ENCODE data around the gene DOK6.

Gene DOK6

GRCh38 chr18:69759046-69759445 lies 358.4 kb downstream of the DOK6 start:
- peak; percentile 2 for DNase-seq (ENCODE audit: low read depth)
- H3K4me3 ChIP-seq (ENCODE audit: low read depth, low read length): no peak overlapping the region
- TF ChIP-seq, protein P1, sequence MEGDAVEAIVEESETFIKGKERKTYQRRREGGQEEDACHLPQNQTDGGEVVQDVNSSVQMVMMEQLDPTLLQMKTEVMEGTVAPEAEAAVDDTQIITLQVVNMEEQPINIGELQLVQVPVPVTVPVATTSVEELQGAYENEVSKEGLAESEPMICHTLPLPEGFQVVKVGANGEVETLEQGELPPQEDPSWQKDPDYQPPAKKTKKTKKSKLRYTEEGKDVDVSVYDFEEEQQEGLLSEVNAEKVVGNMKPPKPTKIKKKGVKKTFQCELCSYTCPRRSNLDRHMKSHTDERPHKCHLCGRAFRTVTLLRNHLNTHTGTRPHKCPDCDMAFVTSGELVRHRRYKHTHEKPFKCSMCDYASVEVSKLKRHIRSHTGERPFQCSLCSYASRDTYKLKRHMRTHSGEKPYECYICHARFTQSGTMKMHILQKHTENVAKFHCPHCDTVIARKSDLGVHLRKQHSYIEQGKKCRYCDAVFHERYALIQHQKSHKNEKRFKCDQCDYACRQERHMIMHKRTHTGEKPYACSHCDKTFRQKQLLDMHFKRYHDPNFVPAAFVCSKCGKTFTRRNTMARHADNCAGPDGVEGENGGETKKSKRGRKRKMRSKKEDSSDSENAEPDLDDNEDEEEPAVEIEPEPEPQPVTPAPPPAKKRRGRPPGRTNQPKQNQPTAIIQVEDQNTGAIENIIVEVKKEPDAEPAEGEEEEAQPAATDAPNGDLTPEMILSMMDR (IDR thresholded peaks at IDR 0.05; ENCODE audit: low read depth, low read length, missing control alignments): no peak
- in situ Hi-C loops (cut with HindIII; ENCODE audit: low sequenced_read_pairs): no loop called here

GRCh38 chr18:69763002-69763401 lies 362.3 kb downstream of the DOK6 start:
- DNase-seq (ENCODE audit: low read depth): no peak
- in situ Hi-C loops (cut with HindIII; ENCODE audit: low sequenced_read_pairs): no loop called here
- H3K4me3 ChIP-seq (ENCODE audit: low read depth, low read length): no peak overlapping the region
- TF ChIP-seq, protein P1 (IDR thresholded peaks at IDR 0.05; ENCODE audit: low read depth, low read length, missing control alignments): no peak

DNA sequence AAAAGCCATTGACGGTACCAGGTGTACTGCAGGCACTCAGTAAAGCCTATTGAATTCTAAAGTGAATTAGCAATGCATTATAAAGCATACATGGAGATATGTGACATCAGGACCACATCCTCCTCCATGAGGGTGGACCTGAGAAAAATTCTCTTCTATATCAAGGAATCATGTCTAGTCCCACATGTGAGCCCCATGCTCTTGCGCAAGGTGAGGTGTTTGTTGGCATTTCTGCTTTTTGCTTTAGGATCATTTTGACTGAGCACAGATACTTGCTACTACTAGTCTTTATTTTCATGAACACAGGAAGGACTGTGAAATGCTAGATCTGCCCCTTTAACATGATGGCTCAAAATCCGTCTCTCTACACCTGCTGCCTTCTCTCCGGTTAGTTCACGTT lies 363.1 kb downstream of the DOK6 start:
- H3K4me3 ChIP-seq (ENCODE audit: low read depth, low read length): no peak overlapping the region
- in situ Hi-C loops (cut with HindIII; ENCODE audit: low sequenced_read_pairs): no loop called here
- DNase-seq (ENCODE audit: low read depth): no peak
- TF ChIP-seq, protein P1 (IDR thresholded peaks at IDR 0.05; ENCODE audit: low read depth, low read length, missing control alignments): no peak

DNA sequence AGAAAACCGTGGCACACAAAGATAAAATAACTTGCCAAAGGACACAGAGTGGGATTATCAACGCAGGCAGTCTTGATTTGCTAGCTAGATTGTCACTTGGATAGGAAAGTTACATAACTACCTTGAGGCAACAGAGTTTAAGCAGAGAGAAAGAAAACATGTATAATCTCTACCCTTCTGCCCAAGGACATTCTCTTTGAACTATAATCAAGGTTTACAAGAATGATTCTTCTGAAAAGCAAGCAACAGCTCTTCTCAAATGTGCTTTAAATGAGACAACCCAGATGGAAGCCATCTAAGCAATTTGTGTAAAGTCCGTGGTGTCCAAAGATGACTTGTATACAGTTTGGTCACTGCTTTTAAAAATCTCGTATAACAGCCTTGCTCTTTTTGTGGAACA lies 369.6 kb downstream of the DOK6 start:
- TF ChIP-seq, protein P1 (IDR thresholded peaks at IDR 0.05; ENCODE audit: low read depth, low read length, missing control alignments): no peak
- no peak for DNase-seq (ENCODE audit: low read depth)
- no peak overlapping the region for H3K4me3 ChIP-seq (ENCODE audit: low read depth, low read length)
- in situ Hi-C loops (cut with HindIII; ENCODE audit: low sequenced_read_pairs): no loop called here

GRCh38 chr18:69774831-69775230 lies 374.1 kb downstream of the DOK6 start:
- no peak for DNase-seq (ENCODE audit: low read depth)

DNA sequence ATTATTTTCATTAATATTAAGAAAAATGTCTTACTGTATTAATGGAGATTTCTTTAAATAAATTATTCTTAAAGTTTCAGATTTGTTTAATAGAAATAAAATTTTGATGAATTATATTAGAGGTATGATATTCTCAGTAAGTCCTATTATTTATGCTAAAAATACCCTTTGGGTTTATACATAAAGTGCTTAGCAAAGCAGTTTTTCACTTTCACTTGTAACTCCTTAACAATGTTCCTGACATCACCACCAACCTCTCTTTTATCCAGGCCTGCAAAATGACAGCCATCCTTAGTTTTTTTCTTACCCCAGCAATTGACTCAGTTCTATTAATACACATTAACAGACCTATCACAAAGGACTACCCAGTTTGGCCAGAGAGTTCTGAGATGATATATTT lies 376.6 kb downstream of the DOK6 start:
- no peak overlapping the region for H3K4me3 ChIP-seq (ENCODE audit: low read depth, low read length)
- DNase-seq (ENCODE audit: low read depth): no peak
- TF ChIP-seq, protein P1 (IDR thresholded peaks at IDR 0.05; ENCODE audit: low read depth, low read length, missing control alignments): no peak
- in situ Hi-C loops (cut with HindIII; ENCODE audit: low sequenced_read_pairs): no loop called here

More at GRCh38 chr18:69774831-69775230, 374.1 kb downstream of the DOK6 start:
- TF ChIP-seq, protein P1 (IDR thresholded peaks at IDR 0.05; ENCODE audit: low read depth, low read length, missing control alignments): no peak
- in situ Hi-C loops (cut with HindIII; ENCODE audit: low sequenced_read_pairs): no loop called here
- no peak overlapping the region for H3K4me3 ChIP-seq (ENCODE audit: low read depth, low read length)

- TF ChIP-seq, protein P1 (IDR thresholded peaks at IDR 0.05; ENCODE audit: low read depth, low read length, missing control alignments): no peak
- DNase-seq (ENCODE audit: low read depth): no peak
- H3K4me3 ChIP-seq (ENCODE audit: low read depth, low read length): no peak overlapping the region
- in situ Hi-C loops (cut with HindIII; ENCODE audit: low sequenced_read_pairs): no loop called here
Observed at GRCh38 chr18:69778680-69779079, 378.0 kb downstream of the DOK6 start.
